WERI-Rb-1 (cell line): ENCODE results near the gene RBBP5.

Experiments
- DNase-seq: peaks from one replicate; pipeline ENCODE4 v3.0.0-alpha.2; 2020
- H3K27ac ChIP-seq: fragments of 250-450 bp; sonication (Bioruptor Pico); 2 replicates; pipeline ENCODE4 v1.5.1; 2020; ENCODE audit warnings: mild to moderate bottlenecking, moderate library complexity
- H3K27me3 ChIP-seq: fragments of 250-450 bp; sonication (Bioruptor Pico); 2 replicates; pipeline ENCODE4 v1.5.1; 2021; ENCODE audit warnings: mild to moderate bottlenecking, low read depth, moderate library complexity; ENCODE audit not compliant: insufficient read depth, severe bottlenecking
- H3K36me3 ChIP-seq: fragments of 250-450 bp; sonication (Bioruptor Pico); 2 replicates; pipeline ENCODE4 v1.5.1; 2020; ENCODE audit warnings: mild to moderate bottlenecking, moderate library complexity
- H3K4me3 ChIP-seq: 2 replicates; pipeline ENCODE4 v1.5.1; 2011; ENCODE audit warnings: low read depth, mild to moderate bottlenecking, control low read depth, low read length
- H3K9me3 ChIP-seq: fragments of 250-450 bp; sonication (Bioruptor Pico); 2 replicates; pipeline ENCODE4 v1.5.1; 2021; ENCODE audit warnings: mild to moderate bottlenecking, moderate library complexity; ENCODE audit not compliant: severe bottlenecking
- TF ChIP-seq, protein P1 (sequence below): IDR thresholded peaks from 2 replicates; pipeline ENCODE4 v1.5.1; 2011; ENCODE audit warnings: low read depth, mild to moderate bottlenecking, control low read depth, inconsistent platforms, low read length

RBBP5 gene

DNA sequence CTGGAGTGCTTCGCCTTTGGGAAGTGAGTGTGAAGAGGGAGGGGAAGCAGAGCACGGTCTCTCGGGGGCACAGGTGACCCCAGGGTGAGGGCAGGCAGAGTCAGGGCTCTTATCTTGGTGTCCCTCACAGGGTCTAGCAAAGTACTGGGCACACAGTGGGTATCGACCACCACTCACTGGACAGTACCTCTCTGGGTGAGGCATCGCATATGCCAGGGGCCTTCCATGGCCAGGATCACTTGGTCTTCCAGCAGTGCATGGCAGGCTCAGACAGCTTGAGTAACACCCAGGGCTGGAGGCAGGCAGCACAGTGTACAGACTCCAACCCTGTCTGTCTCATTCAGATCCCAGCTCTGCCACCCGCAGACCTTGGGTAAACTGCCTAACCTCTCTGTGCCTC, 62.1 kb downstream of the RBBP5 start:
- TF ChIP-seq, protein P1, sequence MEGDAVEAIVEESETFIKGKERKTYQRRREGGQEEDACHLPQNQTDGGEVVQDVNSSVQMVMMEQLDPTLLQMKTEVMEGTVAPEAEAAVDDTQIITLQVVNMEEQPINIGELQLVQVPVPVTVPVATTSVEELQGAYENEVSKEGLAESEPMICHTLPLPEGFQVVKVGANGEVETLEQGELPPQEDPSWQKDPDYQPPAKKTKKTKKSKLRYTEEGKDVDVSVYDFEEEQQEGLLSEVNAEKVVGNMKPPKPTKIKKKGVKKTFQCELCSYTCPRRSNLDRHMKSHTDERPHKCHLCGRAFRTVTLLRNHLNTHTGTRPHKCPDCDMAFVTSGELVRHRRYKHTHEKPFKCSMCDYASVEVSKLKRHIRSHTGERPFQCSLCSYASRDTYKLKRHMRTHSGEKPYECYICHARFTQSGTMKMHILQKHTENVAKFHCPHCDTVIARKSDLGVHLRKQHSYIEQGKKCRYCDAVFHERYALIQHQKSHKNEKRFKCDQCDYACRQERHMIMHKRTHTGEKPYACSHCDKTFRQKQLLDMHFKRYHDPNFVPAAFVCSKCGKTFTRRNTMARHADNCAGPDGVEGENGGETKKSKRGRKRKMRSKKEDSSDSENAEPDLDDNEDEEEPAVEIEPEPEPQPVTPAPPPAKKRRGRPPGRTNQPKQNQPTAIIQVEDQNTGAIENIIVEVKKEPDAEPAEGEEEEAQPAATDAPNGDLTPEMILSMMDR = no peak
- H3K27me3 ChIP-seq = no peaks in the 10 kb centered on the region
- no peaks in the 10 kb centered on the region for H3K9me3 ChIP-seq
- no peak overlapping the region for H3K4me3 ChIP-seq
- no peaks in the 10 kb centered on the region for H3K36me3 ChIP-seq
- no peak overlapping the region for H3K27ac ChIP-seq
- DNase-seq = no peak

DNA sequence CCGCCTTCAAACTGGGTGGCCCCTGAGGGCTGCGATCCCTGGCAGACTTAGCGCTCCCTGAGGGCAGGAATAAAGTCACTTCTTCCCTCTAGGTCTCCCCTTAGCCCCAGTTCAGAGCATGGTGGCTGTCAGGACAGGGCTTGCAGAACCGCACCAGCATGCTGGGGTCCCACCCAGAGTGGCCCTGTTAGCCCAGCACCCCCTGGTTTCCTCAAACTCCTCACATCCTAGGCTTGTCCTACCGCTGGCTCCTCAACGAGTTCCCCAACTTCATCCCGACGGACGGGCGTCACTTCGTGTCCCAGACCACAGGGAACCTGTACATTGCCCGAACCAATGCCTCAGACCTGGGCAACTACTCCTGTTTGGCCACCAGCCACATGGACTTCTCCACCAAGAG, 62.9 kb downstream of the RBBP5 start:
- Histone ChIP-seq H3K4me3 (no peak overlapping the region), H3K27ac (no peak overlapping the region), H3K27me3 (no peaks in the 10 kb centered on the region), H3K9me3 (no peaks in the 10 kb centered on the region), H3K36me3 (no peaks in the 10 kb centered on the region)
- no peak for DNase-seq
- TF ChIP-seq, protein P1 = no peak

DNA sequence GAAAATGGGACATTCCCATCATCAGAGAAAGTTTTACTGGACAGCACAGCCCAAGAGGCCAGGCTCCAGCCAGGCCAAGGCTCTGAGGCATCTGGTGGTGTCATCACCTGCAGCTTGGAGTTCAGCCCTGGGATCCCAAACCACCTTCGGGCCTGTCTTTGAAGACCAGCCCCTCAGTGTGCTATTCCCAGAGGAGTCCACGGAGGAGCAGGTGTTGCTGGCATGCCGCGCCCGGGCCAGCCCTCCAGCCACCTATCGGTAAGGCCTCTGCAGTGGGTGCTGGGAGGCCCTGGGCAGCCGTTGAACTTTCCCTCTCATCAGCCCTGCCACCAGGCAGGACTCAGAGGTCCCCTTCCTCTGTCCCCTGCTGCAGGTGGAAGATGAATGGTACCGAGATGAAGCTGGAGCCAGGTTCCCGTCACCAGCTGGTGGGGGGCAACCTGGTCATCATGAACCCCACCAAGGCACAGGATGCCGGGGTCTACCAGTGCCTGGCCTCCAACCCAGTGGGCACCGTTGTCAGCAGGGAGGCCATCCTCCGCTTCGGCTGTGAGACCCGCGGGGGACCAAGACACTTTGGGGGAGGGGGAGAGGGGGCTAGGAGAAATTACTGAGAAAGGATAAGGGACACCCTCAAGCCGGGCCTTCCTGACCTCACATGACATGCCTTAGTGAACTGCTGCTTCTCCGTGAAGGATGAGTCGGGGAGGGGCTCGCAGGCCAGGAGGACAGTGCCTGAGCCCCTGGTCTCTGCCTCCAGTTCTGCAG, 63.8 kb downstream of the RBBP5 start:
- Histone ChIP-seq H3K27ac (no peak overlapping the region), H3K27me3 (no peaks in the 10 kb centered on the region), H3K9me3 (no peaks in the 10 kb centered on the region), H3K36me3 (no peaks in the 10 kb centered on the region), H3K4me3 (no peak overlapping the region)
- DNase-seq = no peak
- TF ChIP-seq, protein P1 = no peak

GRCh38 chr1:205056956-205057568, 64.7 kb downstream of the RBBP5 start:
- no peaks in the 10 kb centered on the region for H3K27me3 ChIP-seq
- no peak overlapping the region for H3K4me3 ChIP-seq
- DNase-seq = no peak
- no peak overlapping the region for H3K27ac ChIP-seq
- H3K9me3 ChIP-seq = no peaks in the 10 kb centered on the region
- H3K36me3 ChIP-seq = no peaks in the 10 kb centered on the region
- TF ChIP-seq, protein P1 = no peak

- peak; percentile 98 for DNase-seq
- Histone ChIP-seq H3K9me3 (no peaks in the 10 kb centered on the region), H3K27ac (peak overlapping the region; percentile 6; the same call in 1 of the 2 replicates), H3K4me3 (no peak overlapping the region), H3K27me3 (no peaks in the 10 kb centered on the region), H3K36me3 (no peaks in the 10 kb centered on the region)
- TF ChIP-seq, protein P1 = 0 out of 2 replicates have a peak, but pooled peaks have one; percentile 24
Measured at GRCh38 chr1:205056188-205056611, 65.6 kb downstream of the RBBP5 start.
